Neuronal stem cell (in vitro differentiated cells): ENCODE measurements around the gene FARS2.

Experiments
- DNase-seq: peaks from one replicate; pipeline ENCODE4 v3.0.0-alpha.2; 2013; ENCODE audit warnings: low spot score
- H2AFZ ChIP-seq: one replicate; pipeline ENCODE4 v1.6.1; 2013; ENCODE audit warnings: mild to moderate bottlenecking, low read length, inconsistent platforms
- H2AK5ac ChIP-seq: 2 replicates; pipeline ENCODE4 v1.6.1; 2013; ENCODE audit warnings: low read depth, mild to moderate bottlenecking, inconsistent platforms, low read length, moderate library complexity, mixed read lengths
- H2BK120ac ChIP-seq: 2 replicates; pipeline ENCODE4 v1.6.1; 2013; ENCODE audit warnings: low read depth, mild to moderate bottlenecking, inconsistent platforms, low read length, moderate library complexity, mixed read lengths
- H2BK12ac ChIP-seq: one replicate; pipeline ENCODE4 v1.6.1; 2013; ENCODE audit warnings: low read length, inconsistent platforms
- H2BK15ac ChIP-seq: 2 replicates; pipeline ENCODE4 v1.6.1; 2013; ENCODE audit warnings: mild to moderate bottlenecking, low read length, inconsistent platforms, mixed read lengths
- H2BK5ac ChIP-seq: one replicate; pipeline ENCODE4 v1.6.1; 2013; ENCODE audit warnings: inconsistent platforms, mild to moderate bottlenecking, low read length, moderate library complexity
- H3K14ac ChIP-seq: one replicate; pipeline ENCODE4 v1.6.1; 2013; ENCODE audit warnings: low read length, inconsistent platforms
- H3K18ac ChIP-seq: 2 replicates; pipeline ENCODE4 v1.6.1; 2013; ENCODE audit warnings: low read length, inconsistent platforms
- H3K23ac ChIP-seq: 2 replicates; pipeline ENCODE4 v1.6.1; 2013; ENCODE audit warnings: low read depth, mild to moderate bottlenecking, mixed read lengths, low read length, inconsistent platforms; ENCODE audit not compliant: poor library complexity
- H3K27ac ChIP-seq: replicated peaks from 3 replicates; pipeline ENCODE4 v1.5.1; 2013; ENCODE audit warnings: low read length, inconsistent platforms
- H3K27me3 ChIP-seq, 3 experiments: 2 replicates each; pipeline ENCODE4 v1.6.1; 2013; ENCODE audit warnings: low read length in 3 of 3, mild to moderate bottlenecking in 2 of 3, inconsistent platforms in 1 of 3, low read depth in 1 of 3, mixed read lengths in 1 of 3, moderate library complexity in 1 of 3; ENCODE audit not compliant: control insufficient read depth in 3 of 3, insufficient read depth in 3 of 3
- H3K36me3 ChIP-seq, 2 donors: replicated peaks in 1 of 2; 2 replicates each; pipeline ENCODE4 v1.6.1; 2013; ENCODE audit warnings: low read length in 2 of 2; ENCODE audit not compliant: control insufficient read depth in 2 of 2, insufficient read depth in 2 of 2
- H3K4ac ChIP-seq: 2 replicates; pipeline ENCODE4 v1.6.1; 2013; ENCODE audit warnings: inconsistent platforms, mild to moderate bottlenecking, low read length, moderate library complexity
- H3K4me1 ChIP-seq, 2 donors: 1 replicate in 1 of 2; 2 replicates in 1 of 2; pipeline ENCODE4 v1.6.1; 2013; ENCODE audit warnings: low read length in 2 of 2, low read depth in 1 of 2; ENCODE audit not compliant: control insufficient read depth in 2 of 2, insufficient read depth in 1 of 2
- H3K4me2 ChIP-seq: one replicate; pipeline ENCODE4 v1.6.1; 2013; ENCODE audit warnings: mild to moderate bottlenecking, low read length, inconsistent platforms; ENCODE audit not compliant: insufficient read depth, poor library complexity, severe bottlenecking
- H3K4me3 ChIP-seq, 2 donors: 2 replicates each; pipeline ENCODE4 v1.5.1; 2013; ENCODE audit warnings: low read length in 2 of 2, mild to moderate bottlenecking in 2 of 2, inconsistent platforms in 1 of 2, moderate library complexity in 1 of 2
- H3K79me1 ChIP-seq: one replicate; pipeline ENCODE4 v1.6.1; 2013; ENCODE audit warnings: low read depth, mild to moderate bottlenecking, inconsistent platforms, low read length, moderate library complexity
- H3K9ac ChIP-seq: one replicate; pipeline ENCODE4 v1.6.1; 2013; ENCODE audit warnings: mild to moderate bottlenecking, low read depth, low read length, inconsistent platforms; ENCODE audit not compliant: poor library complexity
- H3K9me3 ChIP-seq, 2 donors: replicated peaks in 1 of 2; 2 replicates each; pipeline versions ENCODE3 to v1.6.1; 2013; ENCODE audit warnings: low read length in 2 of 2, mild to moderate bottlenecking in 2 of 2, inconsistent platforms in 1 of 2, low read depth in 1 of 2, mixed read lengths in 1 of 2, moderate library complexity in 1 of 2; ENCODE audit not compliant: control insufficient read depth in 2 of 2, insufficient read depth in 1 of 2
- H4K8ac ChIP-seq: one replicate; pipeline ENCODE4 v1.6.1; 2013; ENCODE audit warnings: low read depth, mild to moderate bottlenecking, inconsistent platforms, low read length, moderate library complexity
- H4K91ac ChIP-seq: one replicate; pipeline ENCODE4 v1.6.1; 2013; ENCODE audit warnings: low read length, low read depth, mild to moderate bottlenecking, inconsistent platforms; ENCODE audit not compliant: poor library complexity
- whole genome bisulfite sequencing, 2 donors: extraction: QIAGEN DNeasy Blood & Tissue Kit; methylation state at CpG; one replicate each; pipeline ENCODE4 v1.1.7; 2013; ENCODE audit warnings: missing lambda C conversion rate in 2 of 2, mixed read lengths in 1 of 2; ENCODE audit not compliant: insufficient read length in 2 of 2, insufficient replicate concordance in 1 of 2; ENCODE audit errors: extremely low coverage in 2 of 2; 5-methylcytosine and 5-hydroxymethylcytosine counted together

The FARS2 gene

GRCh38 chr6:5442916-5443315, 181.6 kb downstream of the FARS2 start:
- Histone ChIP-seq H3K14ac (no peak overlapping the region), H2BK12ac (no peak overlapping the region), H2AK5ac (no peak overlapping the region), H4K8ac (no peak overlapping the region), H3K23ac (no peak overlapping the region), H3K79me1 (no peaks in the 10 kb centered on the region), H3K9me3 (no peaks in the 10 kb centered on the region), H2BK5ac (no peak overlapping the region), H2BK15ac (no peak overlapping the region), H2AFZ (no peak overlapping the region), H3K9ac (no peak overlapping the region), H3K4me3 (no peak overlapping the region), H3K4me1 (peaks cover 0 to 3% of the 10 kb centered on the region in 2 donors), H3K36me3 (no peaks in the 10 kb centered on the region), H3K4me2 (no peak overlapping the region), H4K91ac (no peak overlapping the region), H3K27ac (no peak overlapping the region), H3K4ac (no peak overlapping the region), H2BK120ac (no peak overlapping the region), H3K18ac (no peak overlapping the region), H3K27me3 (no peaks in the 10 kb centered on the region)
- no CpG with 5 or more reads among the region's 2 CpGs for whole genome bisulfite sequencing, 2 donors
- DNase-seq, result no peak

GRCh38 chr6:5443491-5443890, 182.2 kb downstream of the FARS2 start:
- no peak overlapping the region for H2BK15ac ChIP-seq
- H3K18ac ChIP-seq, result no peak overlapping the region
- H2AFZ ChIP-seq, result no peak overlapping the region
- no peak overlapping the region for H2BK120ac ChIP-seq
- H3K4me2 ChIP-seq, result no peak overlapping the region
- no peak overlapping the region for H2BK5ac ChIP-seq
- H4K91ac ChIP-seq, result no peak overlapping the region
- peaks cover 0 to 3% of the 10 kb centered on the region in 2 donors for H3K4me1 ChIP-seq
- no peaks in the 10 kb centered on the region for H3K36me3 ChIP-seq
- H2AK5ac ChIP-seq, result no peak overlapping the region
- H3K9me3 ChIP-seq, result no peaks in the 10 kb centered on the region
- H3K4ac ChIP-seq, result no peak overlapping the region
- H2BK12ac ChIP-seq, result no peak overlapping the region
- H3K27ac ChIP-seq, result no peak overlapping the region
- no peak overlapping the region for H3K14ac ChIP-seq
- H3K27me3 ChIP-seq, result no peaks in the 10 kb centered on the region
- H4K8ac ChIP-seq, result no peak overlapping the region
- H3K23ac ChIP-seq, result no peak overlapping the region
- H3K4me3 ChIP-seq, result no peak overlapping the region
- no peaks in the 10 kb centered on the region for H3K79me1 ChIP-seq
- WGBS, 2 donors, result no CpG with 5 or more reads among the region's 3 CpGs
- H3K9ac ChIP-seq, result no peak overlapping the region
- DNase-seq, result no peak

- Histone ChIP-seq H2BK5ac (no peak overlapping the region), H3K9ac (no peak overlapping the region), H3K79me1 (peaks cover 3% of the 10 kb centered on the region), H3K36me3 (no peaks in the 10 kb centered on the region), H2AFZ (no peak overlapping the region), H4K8ac (no peak overlapping the region), H3K27me3 (no peaks in the 10 kb centered on the region), H3K4me2 (no peak overlapping the region), H3K4me3 (no peak overlapping the region), H3K14ac (no peak overlapping the region), H2BK12ac (no peak overlapping the region), H3K27ac (no peak overlapping the region), H3K9me3 (peaks cover 0 to 2% of the 10 kb centered on the region in 2 donors), H3K18ac (no peak overlapping the region), H2BK15ac (no peak overlapping the region), H2BK120ac (no peak overlapping the region), H3K4me1 (no peaks in the 10 kb centered on the region), H3K23ac (no peak overlapping the region), H4K91ac (no peak overlapping the region), H3K4ac (no peak overlapping the region), H2AK5ac (no peak overlapping the region)
- no peak for DNase-seq
- no CpG with 5 or more reads among the region's 7 CpGs for WGBS, 2 donors
Observed at GRCh38 chr6:5446362-5447075, 185.2 kb downstream of the FARS2 start.

- no peak overlapping the region for H2BK12ac ChIP-seq
- no peak overlapping the region for H2BK15ac ChIP-seq
- H4K8ac ChIP-seq, result no peak overlapping the region
- H3K23ac ChIP-seq, result no peak overlapping the region
- no peak overlapping the region for H2BK5ac ChIP-seq
- peaks cover 2 to 4% of the 10 kb centered on the region in 2 donors for H3K9me3 ChIP-seq
- no peak overlapping the region for H2AFZ ChIP-seq
- H3K4me2 ChIP-seq, result no peak overlapping the region
- H3K79me1 ChIP-seq, result peaks cover 3% of the 10 kb centered on the region
- H3K4me1 ChIP-seq, result no peaks in the 10 kb centered on the region
- DNase-seq, result no peak
- H2AK5ac ChIP-seq, result no peak overlapping the region
- H3K36me3 ChIP-seq, result no peaks in the 10 kb centered on the region
- H3K4ac ChIP-seq, result no peak overlapping the region
- no peak overlapping the region for H3K27ac ChIP-seq
- H3K27me3 ChIP-seq, result no peaks in the 10 kb centered on the region
- no CpG with 5 or more reads among the region's 6 CpGs for WGBS, 2 donors
- no peak overlapping the region for H3K18ac ChIP-seq
- H3K4me3 ChIP-seq, result no peak overlapping the region
- no peak overlapping the region for H2BK120ac ChIP-seq
- H3K14ac ChIP-seq, result no peak overlapping the region
- H3K9ac ChIP-seq, result no peak overlapping the region
- no peak overlapping the region for H4K91ac ChIP-seq
Observed at GRCh38 chr6:5447921-5448320, 186.6 kb downstream of the FARS2 start.
